Measurements from ENCODE around the gene LHX6.

DNA sequence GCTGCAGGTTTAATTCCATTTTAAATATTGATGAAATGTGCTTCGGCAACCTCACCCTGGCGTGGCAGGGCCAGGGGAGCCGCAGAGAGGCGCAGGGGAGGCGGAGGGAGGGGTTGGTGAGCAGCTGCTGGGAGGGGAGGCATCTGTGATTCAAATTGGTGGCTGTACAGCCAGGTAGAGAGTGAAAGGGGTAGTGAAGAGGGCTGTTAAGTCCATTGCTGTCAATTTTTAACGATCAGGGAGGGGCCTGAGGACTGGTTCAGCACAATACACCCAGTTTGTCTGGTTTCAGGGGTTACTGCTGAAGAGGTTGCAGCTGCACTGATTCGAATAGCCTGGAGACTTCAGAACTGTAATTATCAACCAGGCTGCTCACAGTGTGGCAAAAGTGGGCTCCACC, 31.3 kb downstream of the LHX6 start:
- TF ChIP-seq, protein P1, sequence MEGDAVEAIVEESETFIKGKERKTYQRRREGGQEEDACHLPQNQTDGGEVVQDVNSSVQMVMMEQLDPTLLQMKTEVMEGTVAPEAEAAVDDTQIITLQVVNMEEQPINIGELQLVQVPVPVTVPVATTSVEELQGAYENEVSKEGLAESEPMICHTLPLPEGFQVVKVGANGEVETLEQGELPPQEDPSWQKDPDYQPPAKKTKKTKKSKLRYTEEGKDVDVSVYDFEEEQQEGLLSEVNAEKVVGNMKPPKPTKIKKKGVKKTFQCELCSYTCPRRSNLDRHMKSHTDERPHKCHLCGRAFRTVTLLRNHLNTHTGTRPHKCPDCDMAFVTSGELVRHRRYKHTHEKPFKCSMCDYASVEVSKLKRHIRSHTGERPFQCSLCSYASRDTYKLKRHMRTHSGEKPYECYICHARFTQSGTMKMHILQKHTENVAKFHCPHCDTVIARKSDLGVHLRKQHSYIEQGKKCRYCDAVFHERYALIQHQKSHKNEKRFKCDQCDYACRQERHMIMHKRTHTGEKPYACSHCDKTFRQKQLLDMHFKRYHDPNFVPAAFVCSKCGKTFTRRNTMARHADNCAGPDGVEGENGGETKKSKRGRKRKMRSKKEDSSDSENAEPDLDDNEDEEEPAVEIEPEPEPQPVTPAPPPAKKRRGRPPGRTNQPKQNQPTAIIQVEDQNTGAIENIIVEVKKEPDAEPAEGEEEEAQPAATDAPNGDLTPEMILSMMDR (conservative IDR thresholded peaks at IDR 0.05; ENCODE audit: low read depth, low read length): no peak
- TF ChIP-seq SMC3 (IDR thresholded peaks at IDR 0.05; ENCODE audit: low read depth, low read length) (no peak), RFX5 (IDR thresholded peaks at IDR 0.05; ENCODE audit: low read depth, low read length) (no peak), MAFK (IDR thresholded peaks at IDR 0.05; ENCODE audit: low read depth, low read length) (no peak), POLR2A (IDR thresholded peaks at IDR 0.05; ENCODE audit: low read depth, low read length) (no peak), NFE2L2 (IDR thresholded peaks at IDR 0.05; ENCODE audit: low read depth, low read length) (no peak), RAD21 (IDR thresholded peaks at IDR 0.05; ENCODE audit: low read length) (no peak), FOS (IDR thresholded peaks at IDR 0.05; ENCODE audit: low read depth, low read length) (no peak), MXI1 (IDR thresholded peaks at IDR 0.05; ENCODE audit: borderline replicate concordance, low read depth, low read length) (no peak)
- TF ChIP-seq, protein P2, sequence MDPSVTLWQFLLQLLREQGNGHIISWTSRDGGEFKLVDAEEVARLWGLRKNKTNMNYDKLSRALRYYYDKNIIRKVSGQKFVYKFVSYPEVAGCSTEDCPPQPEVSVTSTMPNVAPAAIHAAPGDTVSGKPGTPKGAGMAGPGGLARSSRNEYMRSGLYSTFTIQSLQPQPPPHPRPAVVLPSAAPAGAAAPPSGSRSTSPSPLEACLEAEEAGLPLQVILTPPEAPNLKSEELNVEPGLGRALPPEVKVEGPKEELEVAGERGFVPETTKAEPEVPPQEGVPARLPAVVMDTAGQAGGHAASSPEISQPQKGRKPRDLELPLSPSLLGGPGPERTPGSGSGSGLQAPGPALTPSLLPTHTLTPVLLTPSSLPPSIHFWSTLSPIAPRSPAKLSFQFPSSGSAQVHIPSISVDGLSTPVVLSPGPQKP (IDR thresholded peaks at IDR 0.05; ENCODE audit: borderline replicate concordance, low read depth, low read length): no peak
- TF ChIP-seq, protein P3, sequence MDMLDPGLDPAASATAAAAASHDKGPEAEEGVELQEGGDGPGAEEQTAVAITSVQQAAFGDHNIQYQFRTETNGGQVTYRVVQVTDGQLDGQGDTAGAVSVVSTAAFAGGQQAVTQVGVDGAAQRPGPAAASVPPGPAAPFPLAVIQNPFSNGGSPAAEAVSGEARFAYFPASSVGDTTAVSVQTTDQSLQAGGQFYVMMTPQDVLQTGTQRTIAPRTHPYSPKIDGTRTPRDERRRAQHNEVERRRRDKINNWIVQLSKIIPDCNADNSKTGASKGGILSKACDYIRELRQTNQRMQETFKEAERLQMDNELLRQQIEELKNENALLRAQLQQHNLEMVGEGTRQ (IDR thresholded peaks at IDR 0.05; ENCODE audit: low read depth, low read length): no peak
